Kidney glomerular epithelial cell (primary cell): ENCODE data around the gene TAF5L.
"Not testable (repeated sequence)": the region's sequence is repeated elsewhere in the genome, so short reads cannot be mapped to it uniquely, and the experiment has no call there.

Experiments
- DNase-seq: peaks from one replicate; lab custom pipeline; 2025; lab: John Stamatoyannopoulos, UW

TAF5L gene

DNA sequence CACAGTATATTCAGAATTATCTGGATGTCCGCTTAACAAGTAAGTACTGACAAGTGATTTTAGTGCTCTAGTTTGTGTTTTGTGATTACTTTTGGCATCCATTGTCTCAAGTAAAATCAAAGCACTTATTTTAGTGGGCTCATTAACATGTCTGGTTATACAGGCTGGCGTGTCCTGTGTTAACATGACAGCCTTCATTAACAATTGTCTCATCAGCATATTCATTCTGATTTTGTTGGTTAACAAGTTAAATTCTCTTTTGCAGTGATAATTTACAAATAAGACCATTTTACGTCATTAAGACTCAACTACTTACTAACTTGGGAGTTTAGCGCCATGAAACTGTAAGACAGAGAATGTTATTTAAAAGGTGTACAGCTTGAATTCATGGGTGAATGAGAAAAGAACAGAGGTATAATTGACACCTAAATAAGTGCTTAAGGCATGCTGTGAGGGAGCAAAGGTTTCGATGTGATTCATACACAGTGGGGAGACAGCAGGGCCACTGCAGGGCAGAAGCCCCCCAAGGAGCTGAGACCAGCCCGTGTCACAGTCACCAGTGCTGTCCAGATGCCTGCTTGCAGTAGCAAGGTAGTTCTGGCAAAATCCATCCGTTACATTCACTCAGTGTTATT lies 22.4 kb downstream of the TAF5L start:
- DNase-seq: no peak

DNA sequence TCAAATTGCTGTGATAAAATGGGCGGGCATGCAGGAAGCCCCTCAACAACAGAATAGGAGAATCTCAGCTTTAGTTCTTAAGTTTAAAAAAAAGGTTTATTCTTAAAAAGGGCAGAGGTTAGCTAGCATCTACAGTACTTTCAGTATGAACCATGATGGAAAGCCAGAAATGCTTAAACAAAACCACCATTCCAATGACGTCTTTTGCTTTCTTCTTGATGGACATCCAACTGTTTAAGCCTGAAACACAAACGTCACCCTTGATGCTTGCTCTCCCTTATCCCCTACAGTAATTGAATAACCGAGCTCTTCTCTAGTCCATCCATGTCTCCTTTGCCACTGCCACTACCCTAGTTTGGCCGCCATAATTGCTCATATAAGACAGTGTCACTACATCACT lies 25.7 kb downstream of the TAF5L start:
- no peak for DNase-seq

DNA sequence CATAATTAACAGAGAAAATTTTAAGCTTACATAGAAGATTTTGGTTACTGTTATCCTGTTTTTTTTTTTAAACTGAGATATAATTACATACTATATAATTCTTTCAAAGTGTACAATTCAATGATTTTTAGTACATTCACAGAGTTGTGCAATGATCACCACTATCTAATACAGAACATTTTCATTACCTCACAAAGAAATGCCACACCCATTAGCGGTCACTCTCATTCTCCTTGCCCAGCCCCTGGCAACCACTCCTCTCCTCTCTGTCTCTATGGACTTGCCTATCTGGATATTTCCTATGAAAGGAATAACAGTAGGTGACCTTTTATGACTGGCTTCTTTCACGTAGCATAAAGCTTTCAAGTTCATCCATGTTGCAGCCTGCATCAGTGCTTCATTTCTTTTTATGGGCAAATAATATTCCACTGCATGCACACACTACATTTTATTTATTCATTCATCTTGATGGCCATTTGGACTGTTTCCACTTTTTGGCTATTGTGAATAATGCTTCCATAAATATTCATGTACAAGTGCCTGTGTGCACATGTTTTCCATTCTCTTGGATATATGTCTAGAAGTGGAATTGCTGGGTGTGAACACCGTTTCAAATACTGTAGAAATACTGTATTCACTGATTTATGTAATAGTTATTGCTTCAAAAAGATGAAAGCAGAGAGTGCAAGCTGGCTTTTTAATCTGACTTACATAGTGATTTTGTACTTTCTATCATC lies 26.5 kb downstream of the TAF5L start:
- no peak for DNase-seq

DNA sequence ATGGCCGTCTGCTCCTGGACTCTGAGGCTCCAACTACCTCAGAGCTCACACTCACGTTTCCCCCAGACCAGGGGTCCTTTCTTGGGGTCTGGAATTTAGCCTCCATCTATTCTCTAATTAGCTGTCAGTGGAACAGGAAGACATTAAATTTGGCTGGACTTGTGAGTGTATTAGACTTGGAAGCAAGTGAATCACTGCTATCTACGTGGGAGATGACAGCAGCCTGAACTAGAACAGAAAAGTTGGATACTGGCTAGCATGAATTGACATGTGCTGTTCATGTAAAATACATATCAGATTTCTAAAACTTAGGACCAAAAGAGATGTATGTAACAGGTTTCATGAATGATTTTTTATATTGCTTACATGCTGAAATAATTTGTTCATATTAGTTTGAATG lies 28.0 kb downstream of the TAF5L start:
- DNase-seq: no peak

DNA sequence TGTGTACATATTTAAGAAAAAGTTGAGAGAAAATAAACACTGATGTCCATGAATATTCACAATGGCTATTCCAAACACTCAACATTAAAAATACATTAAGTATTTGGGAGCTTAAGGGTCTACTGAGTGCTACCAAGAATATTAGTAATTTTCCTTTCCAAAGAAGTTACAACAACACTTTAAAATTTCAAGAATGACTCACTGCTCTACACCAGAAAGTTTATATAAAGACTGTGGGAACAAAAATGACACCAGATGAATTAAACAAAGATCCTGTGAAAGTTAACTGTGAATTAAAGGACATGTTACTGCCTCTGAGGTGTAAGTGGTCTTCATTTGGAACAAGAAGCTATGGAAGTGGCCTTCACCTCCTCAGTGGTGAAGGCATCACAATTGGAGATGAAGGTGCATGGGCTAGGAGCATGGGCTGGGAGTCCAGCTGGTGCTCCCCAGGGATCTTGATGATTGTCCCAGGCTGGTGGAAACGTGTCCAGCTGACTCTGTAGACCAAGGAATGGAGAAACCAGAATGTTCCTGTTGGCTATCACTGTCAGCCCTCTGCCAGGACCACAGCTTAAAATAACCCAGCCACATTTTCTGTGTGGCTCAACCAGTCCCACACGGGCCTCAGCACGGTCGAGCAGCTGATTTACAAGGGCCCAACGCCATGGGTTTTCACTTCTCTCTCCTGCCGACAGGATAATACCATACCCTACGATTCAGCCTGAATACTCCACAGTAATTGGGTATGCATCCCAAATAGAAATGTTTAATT lies 28.8 kb downstream of the TAF5L start:
- no peak for DNase-seq

DNA sequence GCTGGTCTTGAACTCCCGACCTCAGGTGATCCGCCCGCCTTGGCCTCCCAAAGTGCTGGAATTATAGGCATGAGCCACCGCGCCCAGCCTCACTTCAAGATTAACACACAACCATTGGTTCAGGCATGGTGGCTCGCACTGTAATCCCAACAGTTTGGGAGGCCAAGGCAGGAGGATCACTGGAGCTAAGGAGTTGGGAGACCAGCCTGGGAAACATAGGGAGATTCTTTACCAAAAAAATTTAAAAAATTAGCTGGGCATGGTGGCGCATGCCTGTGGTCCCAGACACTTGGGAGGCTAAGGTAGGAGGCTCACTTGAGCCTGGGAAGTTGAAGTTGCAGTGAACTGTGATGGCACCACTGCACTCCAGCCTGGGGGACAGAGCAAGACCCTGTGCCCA lies 30.0 kb downstream of the TAF5L start:
- not testable (repeated sequence) for DNase-seq

DNA sequence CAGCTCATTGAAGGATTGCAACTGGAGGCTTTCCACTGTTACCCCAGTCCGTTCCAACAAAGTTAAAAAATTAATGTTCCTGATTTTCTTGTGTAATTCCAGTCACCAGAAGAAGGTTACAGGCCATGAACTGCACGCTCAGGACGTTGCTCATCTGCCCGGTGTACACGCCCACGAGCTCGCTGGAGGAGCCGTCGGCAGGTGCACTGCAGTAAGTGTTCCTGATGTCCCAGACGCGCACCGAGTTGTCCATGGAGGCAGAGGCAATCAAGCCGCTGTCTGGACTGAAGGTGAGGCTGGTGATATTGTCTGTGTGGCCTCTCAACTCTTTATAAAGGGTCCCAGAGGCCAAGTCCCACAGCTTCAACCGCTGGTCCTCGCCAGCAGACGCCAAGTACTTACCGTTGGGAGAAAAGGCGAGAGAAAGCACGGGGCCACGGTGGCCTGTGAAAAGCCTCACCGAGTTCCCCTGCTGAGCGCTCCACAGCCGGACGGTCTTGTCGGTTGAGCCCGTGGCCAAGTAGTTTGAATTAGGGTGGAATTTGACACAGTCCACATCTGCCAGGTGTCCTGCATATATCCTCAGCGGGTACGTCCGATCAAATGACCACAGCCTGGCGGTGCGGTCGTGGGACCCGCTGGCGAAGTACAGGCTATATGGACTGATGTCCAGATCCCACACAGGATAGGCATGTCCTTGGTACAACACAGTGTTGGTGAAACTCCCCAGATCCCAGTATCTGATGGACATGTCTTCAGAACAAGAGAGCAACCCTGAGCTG lies 31.5 kb downstream of the TAF5L start:
- DNase-seq: no peak

DNA sequence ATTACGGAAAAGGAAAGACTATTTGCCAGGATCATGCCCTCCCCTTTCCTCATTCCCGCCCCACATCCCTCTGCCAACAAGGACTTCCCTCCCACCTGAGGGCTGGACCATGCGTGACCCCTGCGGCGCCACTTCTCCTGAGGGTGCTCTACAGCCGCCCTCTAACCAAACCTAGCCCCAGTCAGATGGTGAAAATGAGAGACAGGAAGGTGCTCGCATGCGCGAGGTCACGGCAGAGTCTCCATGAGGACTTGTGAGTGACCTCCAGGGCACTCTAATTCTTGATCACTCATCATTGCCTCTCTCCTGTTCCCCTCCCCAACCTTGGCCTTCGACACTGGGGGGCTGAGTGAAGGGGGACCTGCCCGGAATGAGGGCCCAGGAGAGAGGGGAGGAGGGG lies 32.1 kb downstream of the TAF5L start:
- no peak for DNase-seq

DNA sequence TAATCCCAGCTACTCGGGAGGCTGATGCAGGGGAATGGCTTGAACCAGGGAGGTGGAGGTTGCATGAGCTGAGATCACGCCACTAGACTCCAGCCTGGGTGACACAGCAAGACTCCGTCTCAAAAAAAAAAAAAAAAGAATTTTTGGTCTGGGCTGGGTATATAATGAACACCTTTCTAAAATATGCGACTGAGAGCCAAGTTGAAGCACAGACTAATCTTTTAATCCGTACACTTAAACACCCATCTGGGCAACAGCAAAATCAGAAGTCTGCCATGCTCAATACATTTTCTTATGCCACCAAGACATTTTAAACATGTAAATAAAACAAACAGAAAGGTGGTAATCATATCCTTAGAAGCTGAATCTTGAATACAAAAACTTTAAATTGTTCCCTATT lies 35.8 kb downstream of the TAF5L start:
- no peak for DNase-seq

DNA sequence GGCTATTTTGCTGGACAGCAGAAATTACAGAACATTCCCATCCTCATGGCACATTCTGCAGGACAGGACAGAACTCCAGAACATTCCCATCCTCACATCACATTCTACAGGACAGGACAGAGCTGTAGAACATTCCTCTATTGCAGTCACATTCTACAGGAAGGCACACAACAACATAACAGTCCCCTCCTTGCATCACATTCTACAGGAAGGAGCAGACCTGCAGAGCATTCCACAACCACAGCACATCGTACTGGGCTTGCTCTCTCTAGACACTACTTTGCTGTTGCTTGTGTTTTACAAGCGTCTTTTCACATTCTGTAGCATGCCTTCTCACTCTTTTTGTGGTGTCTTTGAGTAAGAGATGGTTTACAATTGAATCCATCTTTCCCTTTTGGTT lies 40.6 kb downstream of the TAF5L start:
- no peak for DNase-seq

DNA sequence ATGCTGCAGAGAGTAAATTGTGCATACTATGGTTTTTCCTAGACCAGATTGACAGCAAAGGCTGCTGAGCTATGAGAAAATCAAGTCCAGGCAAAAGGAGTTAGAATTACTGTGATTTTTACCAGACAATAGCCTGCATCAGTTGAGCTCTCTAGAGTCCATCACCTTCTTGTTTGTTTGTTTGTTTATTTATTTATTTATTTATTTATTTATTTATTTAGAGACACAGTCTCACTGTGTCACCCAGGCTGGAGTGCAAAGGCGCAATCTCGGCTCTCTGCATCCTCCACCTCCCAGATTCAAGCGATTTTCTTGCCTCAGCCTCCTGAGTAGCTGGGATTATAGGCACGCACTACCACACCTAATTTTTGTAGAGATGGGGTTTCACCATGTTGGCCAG lies 43.2 kb downstream of the TAF5L start:
- no peak for DNase-seq

DNA sequence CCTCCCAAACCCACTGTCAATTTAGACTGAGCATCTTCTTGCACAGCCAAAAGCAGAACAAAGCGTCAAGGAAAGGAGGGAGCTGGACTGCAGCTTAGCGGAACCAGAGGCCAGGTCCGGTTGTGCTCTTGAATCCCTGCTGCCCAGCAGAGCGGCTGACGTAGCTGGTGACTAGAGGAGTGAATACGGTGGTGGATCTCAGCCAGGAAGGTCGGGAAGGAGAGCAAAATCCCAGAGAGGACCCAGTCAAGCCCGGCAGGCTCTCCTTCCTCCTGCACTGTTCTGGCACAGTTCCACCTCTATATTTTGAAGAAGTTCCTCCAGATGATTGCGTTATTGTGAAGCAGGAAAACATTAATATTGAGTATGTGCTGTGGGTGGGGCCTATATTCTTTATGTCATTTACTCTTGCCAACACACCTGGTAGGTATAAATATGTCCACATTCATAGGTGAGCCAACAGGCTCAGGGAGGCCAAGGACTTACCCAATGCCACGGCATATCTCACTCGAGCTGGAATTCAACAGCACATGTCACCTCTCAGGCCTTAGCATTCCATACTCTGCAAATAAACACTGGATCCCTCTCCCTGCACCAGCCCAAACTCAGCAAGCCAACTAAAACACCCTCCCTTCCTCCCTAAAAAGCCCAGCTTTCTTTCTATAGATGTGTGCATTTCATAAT lies 43.8 kb downstream of the TAF5L start:
- no peak for DNase-seq

DNA sequence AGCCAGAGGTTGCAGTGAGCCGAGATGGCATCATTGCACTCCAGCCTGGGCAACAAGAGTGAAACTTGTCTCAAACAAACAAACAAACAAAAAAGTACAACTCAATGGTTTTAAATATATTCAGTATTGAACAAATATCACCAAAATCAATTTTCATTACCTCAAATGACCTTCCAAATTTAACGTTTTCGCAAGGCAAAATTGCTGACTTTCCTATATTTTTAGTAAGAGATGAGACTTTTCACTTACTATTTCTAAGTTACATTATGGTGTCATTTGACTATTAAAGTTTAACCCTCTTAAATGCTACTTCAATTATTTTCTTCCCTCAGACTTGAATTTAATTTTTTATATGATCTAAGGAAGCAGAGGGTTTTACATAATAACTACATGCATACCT lies 44.4 kb downstream of the TAF5L start:
- DNase-seq: no peak

DNA sequence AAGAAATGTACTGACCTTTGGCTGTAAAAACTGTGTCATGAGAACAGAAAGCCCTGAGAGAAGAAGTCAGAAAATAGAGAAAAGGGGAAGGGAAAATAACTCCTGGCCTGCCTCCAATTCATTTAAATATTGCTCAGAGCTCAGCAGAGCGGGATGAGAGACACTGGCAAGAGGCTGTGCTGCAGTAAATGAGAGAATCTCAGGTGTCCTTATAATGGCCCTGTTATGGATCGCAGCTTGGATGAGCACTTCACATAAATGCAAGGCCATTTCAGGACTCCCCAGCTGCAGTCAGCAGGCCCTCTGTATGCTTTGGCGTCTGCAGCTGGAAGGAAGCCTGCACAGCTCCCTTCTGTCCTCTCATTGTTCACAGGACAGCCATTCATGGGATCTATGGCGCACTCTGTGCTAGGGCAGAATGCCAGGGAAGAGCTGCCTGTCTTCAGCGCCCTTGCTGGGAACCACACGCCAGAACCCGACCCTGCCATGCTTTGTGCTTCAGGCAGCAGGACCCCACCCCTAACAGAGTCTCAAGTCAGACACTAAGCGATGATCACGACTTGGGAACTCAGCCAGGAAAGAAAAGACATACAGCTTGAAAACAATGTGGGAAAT lies 46.8 kb downstream of the TAF5L start:
- DNase-seq: no peak

DNA sequence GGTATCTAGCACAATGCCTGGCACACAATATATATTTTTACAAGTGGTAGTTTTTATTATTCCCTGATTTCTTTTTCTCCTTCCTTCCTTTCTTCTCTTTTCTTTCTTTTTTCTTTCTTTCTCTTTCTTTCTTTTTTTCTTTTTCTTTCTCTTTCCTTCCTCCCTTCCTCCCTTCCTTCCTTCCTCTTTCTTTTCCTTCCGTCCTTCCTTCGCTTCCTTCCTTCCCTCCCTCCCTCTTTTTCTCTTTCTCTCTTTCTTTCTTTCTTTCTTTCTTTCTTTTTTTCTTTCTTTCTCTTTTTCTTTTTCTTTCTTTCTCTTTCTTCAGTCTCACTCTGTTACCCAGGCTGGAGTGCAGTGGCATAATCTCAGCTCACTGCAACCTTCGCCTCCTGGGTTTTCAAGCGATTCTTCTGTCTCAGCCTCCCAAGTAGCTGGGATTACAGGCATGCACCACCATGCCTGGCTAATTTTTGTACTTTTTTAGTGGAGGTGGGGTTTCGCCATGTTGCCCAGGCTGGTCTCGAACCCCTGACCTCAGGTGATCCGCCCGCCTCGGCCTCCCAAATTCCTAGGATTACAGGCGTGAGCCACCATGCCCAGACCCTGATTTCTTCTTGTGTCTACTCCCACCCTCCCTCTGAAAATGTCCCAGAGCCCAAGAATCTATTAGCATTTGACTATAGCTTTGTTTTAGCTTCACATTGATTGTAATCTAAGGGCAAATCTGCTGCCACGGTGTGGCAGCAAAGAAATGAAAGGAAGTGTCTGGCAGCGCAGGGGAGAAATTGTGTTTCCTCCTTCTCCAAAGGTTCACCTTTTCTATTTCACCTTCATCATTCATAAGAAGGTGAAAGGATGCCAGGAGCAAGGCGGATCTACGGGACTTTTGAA lies 47.5 kb downstream of the TAF5L start:
- DNase-seq: no peak

DNA sequence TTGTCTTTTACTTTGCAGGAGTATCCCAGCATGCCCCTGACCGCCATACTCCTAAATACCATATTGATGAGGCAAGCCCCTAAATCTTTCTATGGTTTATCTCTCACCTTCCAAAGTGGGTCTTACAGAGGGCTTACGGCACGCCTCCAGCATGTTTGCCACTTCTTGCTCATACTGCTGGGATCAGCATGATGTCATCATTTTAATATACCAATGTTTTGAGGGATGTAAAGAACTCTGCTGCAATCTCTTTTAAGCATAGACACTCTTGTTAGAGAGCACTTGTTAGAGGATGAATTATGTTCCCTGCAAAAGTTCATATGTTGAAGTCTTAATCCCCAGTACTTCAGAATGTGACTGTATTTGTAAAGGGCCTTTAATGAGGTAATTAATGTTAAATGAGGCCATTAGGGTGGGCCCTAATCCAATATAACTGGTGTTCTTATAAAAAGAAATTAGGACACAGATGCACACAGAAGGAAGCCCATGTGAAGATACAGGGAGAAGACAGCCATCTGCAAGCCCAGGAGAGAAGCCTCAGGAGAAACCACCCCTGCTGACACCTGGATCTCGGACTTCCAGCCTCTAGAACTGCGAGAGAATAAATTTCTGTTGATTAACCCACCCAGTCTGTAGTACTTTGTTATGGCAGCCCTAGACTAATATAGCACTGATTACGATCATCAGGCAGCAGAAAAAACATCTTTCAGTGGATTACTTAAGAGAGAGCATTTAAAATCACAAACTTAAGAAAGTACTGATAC lies 51.1 kb downstream of the TAF5L start:
- no peak for DNase-seq

DNA sequence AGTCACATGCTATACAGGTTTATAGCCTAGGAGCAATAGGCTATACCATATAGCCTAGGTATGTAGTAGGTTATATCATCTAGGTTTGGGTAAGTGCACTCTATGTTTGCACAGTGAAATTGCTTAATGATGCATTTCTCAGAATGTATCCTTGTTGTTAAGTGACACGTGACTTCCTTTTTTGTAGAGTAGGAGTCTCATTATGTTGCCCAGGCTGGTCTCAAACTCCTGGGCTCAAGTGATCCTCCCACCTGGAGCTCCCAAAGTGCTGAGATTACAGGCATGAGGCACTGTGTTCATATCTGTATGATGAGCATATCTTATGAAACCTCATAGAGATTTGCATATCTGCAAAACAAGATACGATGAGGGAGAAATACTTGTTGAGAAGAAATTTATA lies 53.6 kb downstream of the TAF5L start:
- DNase-seq: no peak

DNA sequence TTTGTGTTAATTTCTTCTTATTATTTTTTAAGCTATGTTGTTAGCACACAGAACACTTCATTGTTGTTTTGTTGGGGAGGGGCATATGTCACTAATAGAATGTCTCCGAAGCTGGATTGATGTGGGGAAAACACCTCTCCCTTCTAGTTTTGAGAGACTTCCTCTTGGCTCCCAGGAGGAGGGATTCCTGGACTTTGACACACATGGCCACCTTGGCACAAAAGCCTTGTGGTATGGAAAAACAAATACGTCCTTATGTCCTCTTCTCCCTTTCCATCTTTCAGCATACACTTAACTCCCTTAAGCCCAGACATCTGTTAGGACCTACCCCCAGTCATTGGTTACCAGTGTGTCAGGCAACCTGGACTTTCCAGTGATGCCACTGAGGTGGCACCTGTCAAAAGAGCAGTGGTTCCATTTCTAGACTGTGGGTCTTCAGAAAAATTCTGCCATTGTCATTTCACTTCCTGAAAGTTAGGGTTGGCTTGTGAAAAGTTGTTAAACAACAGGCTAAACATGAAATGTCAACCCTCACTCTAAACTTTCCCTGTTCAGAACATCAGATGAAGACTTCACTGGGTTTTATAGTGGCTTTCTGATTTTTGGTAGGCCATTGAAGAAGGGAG lies 54.9 kb downstream of the TAF5L start:
- DNase-seq: no peak

DNA sequence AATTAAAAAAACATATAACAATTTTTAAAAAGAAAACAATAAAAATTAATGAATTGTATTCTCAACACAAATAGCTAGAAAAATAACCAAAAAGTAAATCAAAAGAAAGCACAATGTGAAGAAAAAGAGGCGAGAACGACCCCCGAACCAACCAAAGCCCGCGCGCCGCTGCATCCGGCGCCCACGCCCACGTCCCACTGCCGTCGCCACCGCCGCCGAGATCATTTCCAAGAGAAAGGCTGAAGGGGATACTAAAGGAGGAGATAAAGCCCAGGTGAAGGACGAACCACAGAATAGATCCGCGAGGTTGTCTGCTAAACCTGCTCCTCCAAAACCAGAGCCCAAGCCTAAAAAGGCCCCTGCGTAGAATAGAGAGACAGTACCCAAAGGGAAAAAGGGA lies 55.6 kb downstream of the TAF5L start:
- DNase-seq: no peak
